Endodermal cell (in vitro differentiated cells): ENCODE measurements around the gene TSNAX. TPM values are rescaled to one million over a fixed set of nuclear protein-coding genes. Genes with fewer than 3 reads are reported as not detected.

Source experiments
- DNase-seq: peaks from one replicate; pipeline ENCODE4 v3.0.0-alpha.2; 2017
- H3K27ac ChIP-seq: 2 replicates; pipeline ENCODE4 v1.5.1; 2013; ENCODE audit warnings: mild to moderate bottlenecking, low read depth, low read length, moderate library complexity
- H3K27me3 ChIP-seq: 2 replicates; pipeline ENCODE4 v1.6.1; 2013; ENCODE audit warnings: mild to moderate bottlenecking, low read length, moderate library complexity; ENCODE audit not compliant: insufficient read depth, control insufficient read depth, poor library complexity, severe bottlenecking
- H3K36me3 ChIP-seq: 2 replicates; pipeline ENCODE4 v1.7.0; 2013; ENCODE audit warnings: mild to moderate bottlenecking, low read length, moderate library complexity; ENCODE audit not compliant: control insufficient read depth, insufficient read depth
- H3K4me1 ChIP-seq: one replicate; pipeline ENCODE4 v1.7.0; 2013; ENCODE audit warnings: low read length; ENCODE audit not compliant: control insufficient read depth, insufficient read depth
- H3K4me3 ChIP-seq: 2 replicates; pipeline ENCODE4 v1.5.1; 2013; ENCODE audit warnings: mild to moderate bottlenecking, low read length, moderate library complexity
- H3K9ac ChIP-seq: 2 replicates; pipeline ENCODE4 v1.6.1; 2013; ENCODE audit warnings: mild to moderate bottlenecking, low read length, moderate library complexity; ENCODE audit not compliant: poor library complexity, severe bottlenecking; ENCODE audit errors: extremely low read depth
- H3K9me3 ChIP-seq: 2 replicates; pipeline ENCODE4 v1.6.1; 2013; ENCODE audit warnings: mild to moderate bottlenecking, low read length, moderate library complexity; ENCODE audit not compliant: control insufficient read depth
- H3K27ac Mint-ChIP-seq: 2 replicates; pipeline ENCODE4 v1.8.0; 2020; ENCODE audit warnings: mixed read lengths
- H3K27me3 Mint-ChIP-seq: 2 replicates; pipeline ENCODE4 v1.8.0; 2021; ENCODE audit warnings: mild to moderate bottlenecking, mixed read lengths; ENCODE audit not compliant: insufficient read depth
- H3K36me3 Mint-ChIP-seq: 2 replicates; pipeline ENCODE4 v1.8.0; 2020; ENCODE audit warnings: low read depth, mixed read lengths
- H3K4me1 Mint-ChIP-seq: 2 replicates; pipeline ENCODE4 v1.8.0; 2020; ENCODE audit warnings: mixed read lengths
- H3K4me3 Mint-ChIP-seq: 2 replicates; pipeline ENCODE4 v1.8.0; 2020; ENCODE audit warnings: mild to moderate bottlenecking, moderate library complexity, mixed read lengths
- H3K9me3 Mint-ChIP-seq: 2 replicates; pipeline ENCODE4 v1.8.0; 2020; ENCODE audit warnings: mild to moderate bottlenecking, mixed read lengths
- WGBS, 2 experiments: methylation state at CpG; one replicate each; pipeline versions ENCODE4 v1.1.5 to v1.1.7; 2013; ENCODE audit warnings: missing lambda C conversion rate in 2 of 2, mixed read lengths in 1 of 2; ENCODE audit not compliant: insufficient coverage in 1 of 2, insufficient read length in 1 of 2; 5-methylcytosine and 5-hydroxymethylcytosine counted together
- total RNA-seq, 2 donors: library from RNA; stranded (reverse); fragmentation: NEBNext Ultra II Directional in 1 of 2; extraction: Animal tissue kit (Norgen Biotek cat#: 25700) in 1 of 2; gene quantifications; 2 replicates in 1 of 2; 3 replicates in 1 of 2; pipeline ENCODE4 v1.2.1, GENCODE V29; 2021
- TF ChIP-seq, protein P1 (sequence below): fragments of 200-600 bp; sonication (generic); conservative IDR thresholded peaks from 2 replicates; pipeline ENCODE4 v1.5.0; 2021; ENCODE audit warnings: antibody characterized with exemption, mild to moderate bottlenecking

TSNAX gene
- total RNA-seq, 2 donors from 2014 or later = 38.3 to 45.6 TPM

DNA sequence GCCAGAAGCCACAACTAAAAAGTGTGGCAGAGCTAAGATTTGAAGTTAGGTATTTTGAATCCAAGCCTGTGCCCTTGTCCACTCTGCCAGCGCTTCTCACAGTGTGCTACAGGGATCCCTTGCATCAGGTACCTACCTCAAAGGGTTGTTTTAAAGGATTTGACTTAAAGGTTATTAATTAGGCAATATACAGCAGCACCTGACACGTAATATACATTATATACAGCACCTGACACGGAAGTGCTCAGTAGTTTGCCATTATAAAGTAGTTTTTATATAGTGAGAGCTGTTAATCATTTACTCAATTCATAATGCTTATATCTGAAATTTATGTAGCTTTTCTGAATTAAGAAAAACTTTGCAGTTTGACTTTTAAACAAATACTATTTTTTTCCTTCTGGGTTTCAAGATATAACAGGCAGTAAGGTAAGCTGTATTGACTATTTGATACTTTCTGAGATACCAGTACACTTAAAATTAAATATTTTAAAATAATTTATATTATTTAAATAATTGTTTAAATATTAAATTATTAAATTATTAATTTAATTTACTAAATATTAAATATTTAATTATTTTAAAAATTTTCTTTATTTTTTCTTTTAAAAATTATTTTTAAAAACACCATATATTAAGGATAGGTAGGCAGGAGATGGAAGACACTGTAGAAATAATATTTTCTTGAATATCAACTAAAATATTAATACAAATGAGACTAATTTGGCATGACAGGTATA is 33.3 kb downstream of the TSNAX start:
- Mint-ChIP-seq H3K9me3 (no peaks in the 10 kb centered on the region), H3K4me1 (no peaks in the 10 kb centered on the region), H3K27ac (no peak overlapping the region), H3K4me3 (no peak overlapping the region), H3K27me3 (no peaks in the 10 kb centered on the region), H3K36me3 (peaks cover 41% of the 10 kb centered on the region)
- Histone ChIP-seq H3K36me3 (peaks cover 42% of the 10 kb centered on the region), H3K9me3 (no peaks in the 10 kb centered on the region), H3K4me3 (no peak overlapping the region), H3K27me3 (no peaks in the 10 kb centered on the region), H3K9ac (no peak overlapping the region), H3K27ac (no peak overlapping the region), H3K4me1 (no peaks in the 10 kb centered on the region)
- DNase-seq = no peak
- TF ChIP-seq, protein P1, sequence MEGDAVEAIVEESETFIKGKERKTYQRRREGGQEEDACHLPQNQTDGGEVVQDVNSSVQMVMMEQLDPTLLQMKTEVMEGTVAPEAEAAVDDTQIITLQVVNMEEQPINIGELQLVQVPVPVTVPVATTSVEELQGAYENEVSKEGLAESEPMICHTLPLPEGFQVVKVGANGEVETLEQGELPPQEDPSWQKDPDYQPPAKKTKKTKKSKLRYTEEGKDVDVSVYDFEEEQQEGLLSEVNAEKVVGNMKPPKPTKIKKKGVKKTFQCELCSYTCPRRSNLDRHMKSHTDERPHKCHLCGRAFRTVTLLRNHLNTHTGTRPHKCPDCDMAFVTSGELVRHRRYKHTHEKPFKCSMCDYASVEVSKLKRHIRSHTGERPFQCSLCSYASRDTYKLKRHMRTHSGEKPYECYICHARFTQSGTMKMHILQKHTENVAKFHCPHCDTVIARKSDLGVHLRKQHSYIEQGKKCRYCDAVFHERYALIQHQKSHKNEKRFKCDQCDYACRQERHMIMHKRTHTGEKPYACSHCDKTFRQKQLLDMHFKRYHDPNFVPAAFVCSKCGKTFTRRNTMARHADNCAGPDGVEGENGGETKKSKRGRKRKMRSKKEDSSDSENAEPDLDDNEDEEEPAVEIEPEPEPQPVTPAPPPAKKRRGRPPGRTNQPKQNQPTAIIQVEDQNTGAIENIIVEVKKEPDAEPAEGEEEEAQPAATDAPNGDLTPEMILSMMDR = no peak
- WGBS, 2 experiments = 100% methylated on average over 1 of the region's 3 CpGs

DNA sequence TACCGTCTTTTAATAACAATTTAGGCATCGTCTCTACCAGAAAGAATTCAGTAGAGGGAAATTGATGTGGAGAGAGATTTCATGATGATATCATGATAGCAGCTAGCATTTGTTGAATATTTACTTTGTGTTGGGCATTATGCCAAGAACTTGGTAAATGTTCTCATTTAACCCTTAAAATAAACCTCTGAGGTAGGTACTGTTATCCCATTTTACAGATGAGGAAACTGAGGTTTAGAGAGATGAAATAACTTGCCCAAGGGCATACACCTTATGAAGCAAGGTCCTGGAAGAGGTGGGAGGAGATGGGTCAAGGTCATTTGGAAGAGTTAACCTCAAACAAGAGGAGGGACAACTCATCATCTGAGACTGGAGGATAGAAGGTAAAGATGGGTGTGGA is 34.8 kb downstream of the TSNAX start:
- WGBS, 2 experiments = 93% methylated on average over 2 of the region's 2 CpGs; no CpG with 5 or more reads in 1 of the 2 experiments
- Histone ChIP-seq H3K9me3 (no peaks in the 10 kb centered on the region), H3K36me3 (peaks cover 55% of the 10 kb centered on the region), H3K4me3 (no peak overlapping the region), H3K9ac (no peak overlapping the region), H3K27me3 (no peaks in the 10 kb centered on the region), H3K4me1 (no peaks in the 10 kb centered on the region), H3K27ac (no peak overlapping the region)
- Mint-ChIP-seq H3K27ac (no peak overlapping the region), H3K36me3 (peaks cover 53% of the 10 kb centered on the region), H3K4me1 (no peaks in the 10 kb centered on the region), H3K9me3 (no peaks in the 10 kb centered on the region), H3K27me3 (no peaks in the 10 kb centered on the region), H3K4me3 (no peak overlapping the region)
- no peak for DNase-seq
- TF ChIP-seq, protein P1 = no peak

DNA sequence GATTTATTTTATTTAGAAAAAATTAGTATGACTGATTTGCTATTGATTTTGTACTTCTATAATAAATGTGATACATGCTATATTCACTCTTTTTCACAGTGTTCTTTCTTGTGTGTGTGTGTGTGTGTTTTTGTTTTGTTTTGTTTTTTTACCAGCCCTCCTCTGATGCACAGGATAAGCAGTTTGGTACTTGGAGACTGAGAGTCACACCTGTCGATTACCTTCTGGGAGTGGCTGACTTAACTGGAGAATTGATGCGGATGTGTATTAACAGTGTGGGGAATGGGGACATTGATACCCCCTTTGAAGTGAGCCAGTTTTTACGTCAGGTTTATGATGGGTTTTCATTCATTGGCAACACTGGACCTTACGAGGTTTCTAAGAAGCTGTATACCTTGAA is 35.9 kb downstream of the TSNAX start:
- H3K4me1 ChIP-seq = no peaks in the 10 kb centered on the region
- TF ChIP-seq, protein P1 = no peak
- Mint-ChIP-seq H3K4me3 (no peak overlapping the region), H3K36me3 (peaks cover 53% of the 10 kb centered on the region), H3K9me3 (no peaks in the 10 kb centered on the region), H3K27me3 (no peaks in the 10 kb centered on the region), H3K4me1 (no peaks in the 10 kb centered on the region), H3K27ac (no peak overlapping the region)
- no peaks in the 10 kb centered on the region for H3K9me3 ChIP-seq
- H3K36me3 ChIP-seq = peaks cover 55% of the 10 kb centered on the region
- no peak for DNase-seq
- no peak overlapping the region for H3K4me3 ChIP-seq
- H3K9ac ChIP-seq = no peak overlapping the region
- 94 to 96% methylated on average over 3 to 4 of the region's 4 CpGs for WGBS, 2 experiments
- H3K27ac ChIP-seq = no peak overlapping the region
- no peaks in the 10 kb centered on the region for H3K27me3 ChIP-seq
